Adrenal gland (tissue), 12 donors: Measurements from ENCODE around the gene TRIM63. TPM values are rescaled to one million over a fixed set of nuclear protein-coding genes. Genes with fewer than 3 reads are reported as not detected.

Experiments
- DNase-seq, 7 donors: peaks; one replicate each; pipeline ENCODE4 v3.0.0-alpha.2; 2019 to 2020
- H3K27ac ChIP-seq, 5 donors: fragments of 200-600 bp; sonication (generic) in 4 of 5; 1 replicate in 3 of 5; 2 replicates in 2 of 5; pipeline versions ENCODE4 v1.5.1 to v1.8.0; 2016 to 2020; ENCODE audit warnings: mild to moderate bottlenecking in 1 of 5
- H3K27me3 ChIP-seq: fragments of 200-600 bp; 2 replicates; pipeline ENCODE4 v1.8.0; 2021
- H3K36me3 ChIP-seq, 2 donors: fragments of 200-600 bp; replicated peaks in 1 of 2; 1 replicate in 1 of 2; 2 replicates in 1 of 2; pipeline versions ENCODE4 v1.5.1 to v1.8.0; 2018 to 2022
- H3K4me1 ChIP-seq, 2 donors: fragments of 200-600 bp; replicated peaks in 1 of 2; 1 replicate in 1 of 2; 2 replicates in 1 of 2; pipeline versions ENCODE4 v1.5.1 to v1.8.0; 2018 to 2021
- H3K4me3 ChIP-seq, 4 donors: fragments of 200-600 bp; sonication (generic) in 3 of 4; one replicate each; pipeline ENCODE4 v1.5.1; 2016 to 2018
- H3K9me3 ChIP-seq, 3 donors: fragments of 200-600 bp; sonication (generic) in 1 of 3; replicated peaks in 1 of 3; 1 replicate in 2 of 3; 2 replicates in 1 of 3; pipeline versions ENCODE4 v1.5.1 to v1.8.0; 2016 to 2021
- CTCF ChIP-seq, 6 experiments: fragments of 450-650 bp in 4 of 6; fragments of 200-600 bp in 2 of 6; sonication (generic) in 1 of 6; IDR thresholded peaks; 1 replicate in 5 of 6; 2 replicates in 1 of 6; pipeline versions ENCODE4 v1.5.1 to v1.8.0; 2016 to 2021; ENCODE audit warnings: antibody characterized with exemption in 6 of 6, mild to moderate bottlenecking in 2 of 6, moderate library complexity in 1 of 6
- POLR2A ChIP-seq, 2 donors: fragments of 450-650 bp; IDR thresholded peaks; one replicate each; pipeline ENCODE4 v1.6.1; 2017; ENCODE audit warnings: antibody characterized with exemption in 2 of 2, mild to moderate bottlenecking in 2 of 2, moderate library complexity in 1 of 2
- WGBS, 4 donors: extraction: QIAGEN DNeasy Blood & Tissue Kit in 2 of 4; methylation state at CpG; one replicate each; pipeline versions ENCODE4 v1.1.5 to v1.1.7; 2013 to 2017; 5-methylcytosine and 5-hydroxymethylcytosine counted together
- intact Hi-C, 2 donors: fragments of 100-400 bp; cut with DNase I; formaldehyde crosslinking; loops; one replicate each; pipeline versions ENCODE4 v1.14.1 to v1.15.0; 2022 to 2023
- polyA plus RNA-seq, 3 donors: library from polyadenylated mRNA; stranded (reverse); fragments of 200-250 nt in 2 of 3; fragments of 350-450 nt in 1 of 3; fragmentation: Illumina TruSeq in 1 of 3; extraction: RNeasy Lipid Tissue Mini Kit (QIAGEN cat#74804) in 1 of 3; gene quantifications; one replicate each; pipeline ENCODE4 v1.2.3, GENCODE V29; 2013 to 2014
- total RNA-seq, 9 donors: library from RNA; depleted of rRNA in 4 of 9; stranded (reverse); fragments of >200 nt in 4 of 9; fragments of 120-200 nt in 1 of 9; fragmentation: NEBNext Ultra II Directional in 1 of 9; extraction: Animal tissue kit (Norgen Biotek cat#: 25700) in 1 of 9; gene quantifications; one replicate each; pipeline versions ENCODE4 v1.1.0 to v1.2.4, GENCODE V29; 2013 to 2023
- donor health status: healthy with polysubstance abuse.
- donor health status: Bipolar disorder and iron deficiency.
- donor health status: DM: yes; HTN: yes; CAD: no.
- donor health status: DM: no; HTN: no; CAD: no.
- donor health status: DM: no; HTN: no; CAD: no.
- donor health status: DM: yes; HTN: yes; CAD: no.

Gene TRIM63
- total and polyA plus RNA-seq, 12 donors = 0.06 to 4.6 (median 0.18) TPM; not detected in 7

DNA sequence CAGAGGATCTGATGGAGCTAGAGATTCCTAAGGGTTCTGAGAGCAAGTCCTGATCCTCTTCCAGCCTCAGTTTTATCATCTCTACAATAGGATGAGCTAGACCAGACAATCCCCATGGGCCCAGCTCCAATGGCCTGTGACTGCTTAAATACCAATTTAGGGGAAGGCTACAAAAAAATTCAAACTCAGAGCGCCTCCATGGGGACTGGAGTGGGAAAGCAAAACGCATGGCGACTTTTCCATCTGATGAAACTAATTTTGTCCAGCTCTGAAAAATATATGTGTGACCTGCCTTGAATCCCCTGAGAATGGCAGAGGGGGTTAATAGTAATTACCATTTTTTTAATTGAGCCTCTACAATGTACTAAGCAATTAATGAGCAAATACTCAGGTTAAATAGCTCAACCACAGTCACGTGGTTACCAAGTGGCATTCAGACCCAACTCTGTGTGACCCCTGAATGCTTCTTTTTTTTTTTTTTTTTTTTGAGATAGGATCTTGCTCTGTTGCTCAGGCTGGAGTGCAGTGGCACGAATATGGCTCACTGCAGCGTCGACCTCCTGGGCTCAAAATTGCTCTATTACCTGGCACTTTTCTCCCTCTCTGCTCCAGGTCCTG lies 37.5 kb downstream of the TRIM63 start:
- intact Hi-C loops = loop anchor here in 1 of 2 donors (10.0 kb wide), 1 partner anchor 135 kb away; the partner anchor contains the start of genes C1orf232 and ZNF593
- Histone ChIP-seq H3K4me3 (no peak overlapping the region), H3K9me3 (no peaks in the 10 kb centered on the region), H3K27ac (no peak overlapping the region), H3K36me3 (no peaks in the 10 kb centered on the region), H3K4me1 (peaks cover 3 to 5% of the 10 kb centered on the region in 2 donors), H3K27me3 (no peaks in the 10 kb centered on the region)
- WGBS, 4 donors = 84 to 90% (median 86%) methylated on average over 7 of the region's 7 CpGs
- TF ChIP-seq CTCF (IDR thresholded peaks at IDR 0.05) (no peak), POLR2A (IDR thresholded peaks at IDR 0.05) (no peak)
- no peak for DNase-seq

- intact Hi-C loops = no loop called here
- H3K27me3 ChIP-seq = no peaks in the 10 kb centered on the region
- H3K4me1 ChIP-seq = peaks cover 0 to 3% of the 10 kb centered on the region in 2 donors
- no peak overlapping the region for H3K4me3 ChIP-seq
- DNase-seq = no peak
- no peaks in the 10 kb centered on the region for H3K36me3 ChIP-seq
- TF ChIP-seq POLR2A (IDR thresholded peaks at IDR 0.05) (no peak), CTCF (IDR thresholded peaks at IDR 0.05) (no peak)
- 73 to 89% (median 76%) methylated on average over 6 to 15 of the region's 15 CpGs for WGBS, 4 donors
- no peaks in the 10 kb centered on the region for H3K9me3 ChIP-seq
- H3K27ac ChIP-seq = no peak overlapping the region
These were observed 38.2 kb downstream of the TRIM63 start for GRCh38 chr1:26029054-26029863.

DNA sequence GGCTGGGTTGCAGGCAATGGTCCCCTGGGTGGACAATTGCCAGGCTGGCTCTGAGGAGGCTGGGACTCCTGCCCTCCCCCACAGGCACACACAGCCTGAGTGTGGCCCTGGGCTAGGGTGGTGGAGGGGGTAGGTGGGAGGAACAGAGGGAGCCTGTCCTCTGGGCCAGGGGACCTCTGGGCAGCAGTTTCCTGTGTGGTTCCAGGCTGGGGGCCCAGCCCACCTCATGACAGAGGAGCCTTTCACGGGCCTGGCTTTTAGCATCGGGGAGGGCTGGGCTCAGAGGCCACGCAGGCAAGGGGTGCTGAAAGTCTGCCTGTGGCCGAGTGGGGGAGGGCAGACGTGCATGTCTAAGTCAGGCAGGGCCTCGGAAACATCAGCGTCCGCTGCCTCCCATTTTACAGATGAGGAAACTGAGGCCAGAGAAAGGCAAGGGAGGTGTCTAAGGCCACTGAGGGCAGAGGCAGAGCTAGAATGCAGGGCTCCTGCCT lies 38.9 kb downstream of the TRIM63 start:
- no peaks in the 10 kb centered on the region for H3K9me3 ChIP-seq
- no peaks in the 10 kb centered on the region for H3K27me3 ChIP-seq
- intact Hi-C loops = no loop called here
- H3K4me1 ChIP-seq = peaks cover 0 to 3% of the 10 kb centered on the region in 2 donors
- H3K36me3 ChIP-seq = no peaks in the 10 kb centered on the region
- DNase-seq = no peak
- no peak overlapping the region for H3K27ac ChIP-seq
- 74 to 95% (median 76%) methylated on average over 4 to 8 of the region's 8 CpGs for WGBS, 4 donors
- no peak overlapping the region for H3K4me3 ChIP-seq
- no peak for TF ChIP-seq CTCF (IDR thresholded peaks at IDR 0.05)
- no peak for TF ChIP-seq POLR2A (IDR thresholded peaks at IDR 0.05)

- Histone ChIP-seq H3K9me3 (no peaks in the 10 kb centered on the region), H3K36me3 (no peaks in the 10 kb centered on the region), H3K4me1 (peaks cover 0 to 3% of the 10 kb centered on the region in 2 donors), H3K27me3 (no peaks in the 10 kb centered on the region), H3K4me3 (no peak overlapping the region), H3K27ac (no peak overlapping the region)
- intact Hi-C loops = no loop called here
- TF ChIP-seq CTCF (IDR thresholded peaks at IDR 0.05) = no peak
- TF ChIP-seq POLR2A (IDR thresholded peaks at IDR 0.05) = no peak
- 30 to 44% (median 39%) methylated on average over 2 to 3 of the region's 3 CpGs for WGBS, 4 donors
- no peak for DNase-seq
These were observed 39.5 kb downstream of the TRIM63 start for GRCh38 chr1:26027716-26028489.
